ENCODE data around the gene VAC14.

VAC14 gene

GRCh38 chr16:70692130-70692872 is 108.7 kb downstream of the VAC14 start:
- peaks cover 4% of the 10 kb centered on the region for H3K36me3 Mint-ChIP-seq (ENCODE audit: low read depth)
- H3K9me3 Mint-ChIP-seq: no peaks in the 10 kb centered on the region
- no peak overlapping the region for H3K27ac Mint-ChIP-seq
- peaks cover 2% of the 10 kb centered on the region for H3K27me3 Mint-ChIP-seq (ENCODE audit: low read depth)
- no peak for DNase-seq (ENCODE audit: low spot score)
- peaks cover 15% of the 10 kb centered on the region for H3K4me1 Mint-ChIP-seq (ENCODE audit: low read depth)
- no peak overlapping the region for H3K4me3 Mint-ChIP-seq

DNA sequence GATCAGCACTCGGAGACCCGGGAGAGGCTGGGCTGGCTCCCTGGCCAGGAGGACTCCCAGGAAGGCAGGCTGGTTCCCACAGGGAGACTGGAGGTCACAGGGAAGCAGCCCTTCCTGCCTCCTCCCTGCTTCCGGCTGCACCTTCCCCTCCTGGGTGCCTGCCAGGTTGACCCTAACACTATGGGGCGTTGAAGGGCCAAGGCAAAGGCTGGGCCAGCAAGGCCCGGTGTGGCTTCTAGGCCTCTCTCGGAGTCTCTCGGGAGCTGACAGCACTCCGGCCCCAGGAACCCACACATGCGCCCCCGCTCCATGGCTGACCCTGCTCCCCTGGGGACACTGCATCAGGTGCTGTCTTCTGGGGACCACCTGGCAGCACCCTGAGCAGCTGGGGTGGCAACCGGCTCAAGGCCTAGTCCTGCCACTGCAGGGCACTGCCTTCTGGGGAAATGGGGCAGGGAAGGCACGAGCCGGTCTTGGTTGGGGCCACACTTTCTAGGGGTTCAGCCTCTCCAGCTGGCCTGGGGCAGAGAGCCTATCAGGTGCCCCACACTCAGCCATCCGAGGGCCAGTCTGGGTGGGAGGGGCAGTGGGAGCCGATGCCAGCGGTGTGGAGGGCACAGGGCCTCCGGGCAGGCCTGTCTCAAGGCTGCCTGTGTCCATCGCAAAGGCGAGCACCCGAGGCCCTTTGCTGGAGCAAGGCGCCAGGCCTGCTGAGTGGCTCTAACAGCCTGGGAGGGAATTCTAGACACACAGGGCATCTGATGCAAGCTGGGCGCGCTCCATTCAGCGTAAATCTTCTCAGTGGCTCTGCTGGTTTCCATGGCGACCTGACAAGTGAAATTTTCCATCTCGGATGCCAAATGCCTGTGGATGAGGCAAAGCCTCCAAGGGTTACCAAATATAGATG is 109.5 kb downstream of the VAC14 start:
- Mint-ChIP-seq H3K27ac (no peak overlapping the region), H3K36me3 (ENCODE audit: low read depth) (peaks cover 4% of the 10 kb centered on the region), H3K4me1 (ENCODE audit: low read depth) (peaks cover 8% of the 10 kb centered on the region), H3K4me3 (no peak overlapping the region), H3K9me3 (no peaks in the 10 kb centered on the region), H3K27me3 (ENCODE audit: low read depth) (peaks cover 9% of the 10 kb centered on the region)
- no peak for DNase-seq (ENCODE audit: low spot score)

DNA sequence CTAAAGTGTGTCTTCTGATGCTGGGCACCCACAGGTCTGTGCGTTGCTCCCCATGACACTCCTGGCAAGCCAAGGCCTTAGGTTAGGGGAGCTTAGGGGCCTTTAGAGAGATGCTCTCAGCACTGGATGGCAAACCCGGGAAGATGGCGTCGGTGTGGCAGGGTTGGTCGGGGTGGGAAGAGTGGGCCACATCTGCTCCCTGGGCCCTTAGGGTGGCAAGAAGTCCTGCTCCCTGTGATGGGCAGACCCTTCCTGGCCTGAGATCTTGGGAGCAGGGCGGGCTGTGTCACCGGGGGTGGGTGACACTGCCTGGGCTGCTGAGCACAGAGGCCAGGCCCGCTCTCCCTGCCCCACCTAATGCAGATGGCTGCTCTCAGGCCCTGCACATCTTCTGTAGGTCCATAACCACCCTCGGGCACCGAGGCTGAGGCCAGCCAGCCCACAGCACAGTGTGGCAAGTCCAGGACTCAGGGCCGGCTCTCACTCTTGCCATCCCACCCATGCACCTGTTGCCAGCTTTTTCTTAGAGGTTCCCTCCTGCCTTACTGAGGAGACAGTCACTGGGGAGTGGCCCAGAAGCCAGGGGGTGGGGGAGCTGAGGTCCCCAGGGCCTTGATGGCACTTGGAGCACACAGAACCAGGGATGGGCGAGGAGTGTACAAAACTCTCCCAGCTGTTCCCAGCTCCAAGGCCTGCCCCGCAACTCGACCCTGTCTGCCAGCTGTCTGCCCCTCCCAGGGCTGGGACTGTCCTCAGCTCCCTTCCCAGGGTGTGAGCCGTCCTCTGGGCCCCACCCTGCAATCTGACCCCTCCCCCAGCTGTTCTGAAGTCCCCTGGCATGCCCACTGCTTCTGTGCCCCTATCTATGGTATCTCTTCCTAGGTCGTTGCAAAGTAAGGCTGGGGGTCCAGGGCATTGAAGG is 110.7 kb downstream of the VAC14 start:
- no peaks in the 10 kb centered on the region for H3K9me3 Mint-ChIP-seq
- peaks cover 13% of the 10 kb centered on the region for H3K27me3 Mint-ChIP-seq (ENCODE audit: low read depth)
- DNase-seq (ENCODE audit: low spot score): no peak
- H3K4me3 Mint-ChIP-seq: no peak overlapping the region
- H3K36me3 Mint-ChIP-seq (ENCODE audit: low read depth): peaks cover under 1% of the 10 kb centered on the region
- no peak overlapping the region for H3K27ac Mint-ChIP-seq
- peaks cover under 1% of the 10 kb centered on the region for H3K4me1 Mint-ChIP-seq (ENCODE audit: low read depth)

- no peaks in the 10 kb centered on the region for H3K9me3 Mint-ChIP-seq
- H3K36me3 Mint-ChIP-seq (ENCODE audit: low read depth): no peaks in the 10 kb centered on the region
- H3K4me1 Mint-ChIP-seq (ENCODE audit: low read depth): no peaks in the 10 kb centered on the region
- H3K27me3 Mint-ChIP-seq (ENCODE audit: low read depth): peaks cover 15% of the 10 kb centered on the region
- H3K27ac Mint-ChIP-seq: no peak overlapping the region
- no peak for DNase-seq (ENCODE audit: low spot score)
- H3K4me3 Mint-ChIP-seq: no peak overlapping the region
Measured at GRCh38 chr16:70689035-70689969, 111.7 kb downstream of the VAC14 start.

- no peaks in the 10 kb centered on the region for H3K36me3 Mint-ChIP-seq (ENCODE audit: low read depth)
- no peak overlapping the region for H3K4me3 Mint-ChIP-seq
- H3K9me3 Mint-ChIP-seq: no peaks in the 10 kb centered on the region
- H3K27ac Mint-ChIP-seq: no peak overlapping the region
- no peaks in the 10 kb centered on the region for H3K4me1 Mint-ChIP-seq (ENCODE audit: low read depth)
- no peak for DNase-seq (ENCODE audit: low spot score)
- H3K27me3 Mint-ChIP-seq (ENCODE audit: low read depth): peaks cover 21% of the 10 kb centered on the region
Measured at GRCh38 chr16:70688246-70688742, 112.7 kb downstream of the VAC14 start.

- H3K27ac Mint-ChIP-seq: no peak overlapping the region
- no peaks in the 10 kb centered on the region for H3K9me3 Mint-ChIP-seq
- H3K4me1 Mint-ChIP-seq (ENCODE audit: low read depth): no peaks in the 10 kb centered on the region
- no peak for DNase-seq (ENCODE audit: low spot score)
- H3K36me3 Mint-ChIP-seq (ENCODE audit: low read depth): no peaks in the 10 kb centered on the region
- H3K4me3 Mint-ChIP-seq: no peak overlapping the region
- H3K27me3 Mint-ChIP-seq (ENCODE audit: low read depth): peaks cover 21% of the 10 kb centered on the region
Measured at GRCh38 chr16:70687671-70688245, 113.2 kb downstream of the VAC14 start.

- no peak overlapping the region for H3K4me3 Mint-ChIP-seq
- DNase-seq (ENCODE audit: low spot score): no peak
- no peak overlapping the region for H3K27ac Mint-ChIP-seq
- no peaks in the 10 kb centered on the region for H3K36me3 Mint-ChIP-seq (ENCODE audit: low read depth)
- no peaks in the 10 kb centered on the region for H3K4me1 Mint-ChIP-seq (ENCODE audit: low read depth)
- H3K9me3 Mint-ChIP-seq: no peaks in the 10 kb centered on the region
- peaks cover 21% of the 10 kb centered on the region for H3K27me3 Mint-ChIP-seq (ENCODE audit: low read depth)
Measured at GRCh38 chr16:70687102-70687511, 113.9 kb downstream of the VAC14 start.

GRCh38 chr16:70686376-70687101 is 114.4 kb downstream of the VAC14 start:
- no peaks in the 10 kb centered on the region for H3K36me3 Mint-ChIP-seq (ENCODE audit: low read depth)
- H3K4me3 Mint-ChIP-seq: peak overlapping the region; percentile 18
- no peak for DNase-seq (ENCODE audit: low spot score)
- H3K27ac Mint-ChIP-seq: no peak overlapping the region
- no peaks in the 10 kb centered on the region for H3K9me3 Mint-ChIP-seq
- H3K27me3 Mint-ChIP-seq (ENCODE audit: low read depth): peaks cover 21% of the 10 kb centered on the region
- H3K4me1 Mint-ChIP-seq (ENCODE audit: low read depth): no peaks in the 10 kb centered on the region

DNA sequence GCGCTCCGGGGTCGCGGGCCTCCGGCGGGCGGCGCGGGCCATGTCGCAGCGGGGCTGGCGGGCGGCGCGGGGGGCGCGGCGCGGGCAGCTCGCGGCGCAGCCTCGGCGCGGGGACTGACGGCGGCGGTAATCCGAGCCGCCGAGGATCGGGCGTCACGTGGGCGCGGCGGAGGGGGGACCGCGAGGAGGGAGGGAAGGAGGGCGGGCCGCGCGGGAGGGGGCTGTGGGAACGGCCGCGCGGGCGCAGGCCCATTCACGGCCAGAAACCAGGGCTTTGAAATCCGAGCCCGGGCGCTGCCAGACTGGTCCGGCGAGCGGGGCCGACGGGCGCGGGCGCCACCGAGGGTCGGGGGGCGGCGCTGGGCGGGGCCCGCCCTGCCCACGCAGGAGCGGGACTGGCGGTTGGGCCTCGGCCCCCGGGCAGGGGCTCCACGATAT is 115.0 kb downstream of the VAC14 start, which contains the start of gene MTSS2:
TSS of gene MTSS2 (minus strand) at position 116 of the 438 bp plus-strand sequence. CDS start 262 bp downstream, outside the sequence.
- no peaks in the 10 kb centered on the region for H3K4me1 Mint-ChIP-seq (ENCODE audit: low read depth)
- DNase-seq (ENCODE audit: low spot score): no peak
- no peak within 1 kb of the TSS for H3K27ac Mint-ChIP-seq

GRCh38 chr16:70685061-70685937 is 115.7 kb downstream of the VAC14 start:
- H3K27ac Mint-ChIP-seq: no peak overlapping the region
- H3K4me1 Mint-ChIP-seq (ENCODE audit: low read depth): no peaks in the 10 kb centered on the region
- H3K4me3 Mint-ChIP-seq: no peak overlapping the region
- peaks cover 21% of the 10 kb centered on the region for H3K27me3 Mint-ChIP-seq (ENCODE audit: low read depth)
- DNase-seq (ENCODE audit: low spot score): no peak
- no peaks in the 10 kb centered on the region for H3K9me3 Mint-ChIP-seq
- H3K36me3 Mint-ChIP-seq (ENCODE audit: low read depth): no peaks in the 10 kb centered on the region

More for the DNA sequence above, 115.0 kb downstream of the VAC14 start, which contains the start of gene MTSS2:
- Mint-ChIP-seq H3K9me3 (no peaks in the 10 kb centered on the region), H3K27me3 (ENCODE audit: low read depth) (peaks cover 21% of the 10 kb centered on the region), H3K4me3 (peak within 1 kb of the TSS; percentile 18), H3K36me3 (ENCODE audit: low read depth) (no peaks in the 10 kb centered on the region)

All from T-helper 2 cell treated with Interferon-gamma antibody and Interleukin-4, amounts not matched to agents 5 μg/mL and 100 μg/mL, for 36 hours (primary cell).